Measurements from ENCODE around the gene POGZ.

POGZ gene

GRCh38 chr1:151459331-151460046 lies at the start of gene POGZ:
Gene POGZ, minus strand, starts transcription at chr1:151459494. Its CDS starts 17,290 bp downstream, at chr1:151442204.
- H3K27me3 ChIP-seq (ENCODE audit: control insufficient read depth, insufficient read depth, low read length): no peaks in the 10 kb centered on the region
- H3K4me3 ChIP-seq (ENCODE audit: low read depth, low read length): peak within 1 kb of the TSS; percentile 84
- H3K4me2 ChIP-seq (ENCODE audit: low read length): peak within 1 kb of the TSS; percentile 92
- H3K79me2 ChIP-seq: peaks cover 6% of the 10 kb centered on the region
- no peak for TF ChIP-seq CTCF (IDR thresholded peaks at IDR 0.05)
- H3K9me3 ChIP-seq (ENCODE audit: control insufficient read depth, low read length): no peaks in the 10 kb centered on the region
- H3K4me1 ChIP-seq: peaks cover 4% of the 10 kb centered on the region
- H3K27ac ChIP-seq: peak within 1 kb of the TSS; percentile 93
- peak within 1 kb of the TSS; percentile 37 for H3K9ac ChIP-seq
- no peaks in the 10 kb centered on the region for H3K36me3 ChIP-seq (ENCODE audit: control insufficient read depth, insufficient read depth, low read length)
- H2AFZ ChIP-seq: peak within 1 kb of the TSS; percentile 74

- no peaks in the 10 kb centered on the region for H3K27me3 ChIP-seq (ENCODE audit: control insufficient read depth, insufficient read depth, low read length)
- H3K9ac ChIP-seq: no peak overlapping the region
- no peak overlapping the region for H3K4me2 ChIP-seq (ENCODE audit: low read length)
- H3K4me1 ChIP-seq: peaks cover 9% of the 10 kb centered on the region
- no peaks in the 10 kb centered on the region for H3K79me2 ChIP-seq
- H3K27ac ChIP-seq: no peak overlapping the region
- TF ChIP-seq CTCF (IDR thresholded peaks at IDR 0.05): no peak
- H3K9me3 ChIP-seq (ENCODE audit: control insufficient read depth, low read length): no peaks in the 10 kb centered on the region
- H2AFZ ChIP-seq: no peak overlapping the region
- H3K36me3 ChIP-seq (ENCODE audit: control insufficient read depth, insufficient read depth, low read length): no peaks in the 10 kb centered on the region
- H3K4me3 ChIP-seq (ENCODE audit: low read depth, low read length): no peak overlapping the region
Measured at GRCh38 chr1:151508833-151509232, 49.5 kb upstream of the POGZ start.

- Histone ChIP-seq H3K27ac (no peak overlapping the region), H3K9me3 (ENCODE audit: control insufficient read depth, low read length) (no peaks in the 10 kb centered on the region)
- TF ChIP-seq CTCF (IDR thresholded peaks at IDR 0.05): no peak
Measured at GRCh38 chr1:151504759-151505158, 45.5 kb upstream of the POGZ start.

GRCh38 chr1:151504252-151504651 lies 45.0 kb upstream of the POGZ start:
- Histone ChIP-seq H3K27ac (no peak overlapping the region), H3K27me3 (ENCODE audit: control insufficient read depth, insufficient read depth, low read length) (no peaks in the 10 kb centered on the region), H3K36me3 (ENCODE audit: control insufficient read depth, insufficient read depth, low read length) (no peaks in the 10 kb centered on the region), H3K79me2 (no peaks in the 10 kb centered on the region), H3K9me3 (ENCODE audit: control insufficient read depth, low read length) (no peaks in the 10 kb centered on the region), H3K4me3 (ENCODE audit: low read depth, low read length) (no peak overlapping the region), H2AFZ (no peak overlapping the region), H3K4me2 (ENCODE audit: low read length) (no peak overlapping the region), H3K4me1 (peaks cover 16% of the 10 kb centered on the region), H3K9ac (no peak overlapping the region)
- no peak for TF ChIP-seq CTCF (IDR thresholded peaks at IDR 0.05)

More at GRCh38 chr1:151504759-151505158, 45.5 kb upstream of the POGZ start:
- no peaks in the 10 kb centered on the region for H3K27me3 ChIP-seq (ENCODE audit: control insufficient read depth, insufficient read depth, low read length)
- no peak overlapping the region for H3K4me3 ChIP-seq (ENCODE audit: low read depth, low read length)
- H3K9ac ChIP-seq: no peak overlapping the region
- no peak overlapping the region for H3K4me2 ChIP-seq (ENCODE audit: low read length)
- H3K36me3 ChIP-seq (ENCODE audit: control insufficient read depth, insufficient read depth, low read length): no peaks in the 10 kb centered on the region
- H3K79me2 ChIP-seq: no peaks in the 10 kb centered on the region
- no peak overlapping the region for H2AFZ ChIP-seq
- H3K4me1 ChIP-seq: peaks cover 16% of the 10 kb centered on the region

Data from parathyroid adenoma (tissue), 2 donors.